Choroid plexus epithelial cell (primary cell): Measurements from ENCODE around the gene MAP1LC3B.
"Not testable (repeated sequence)": the region's sequence is repeated elsewhere in the genome, so short reads cannot be mapped to it uniquely, and the experiment has no call there.

ENCODE experiments used
- DNase-seq: peaks from one replicate; pipeline ENCODE4 v3.0.0-alpha.2; 2010; ENCODE audit warnings: low read depth
- H3K4me3 ChIP-seq: 2 replicates; pipeline ENCODE4 v1.5.1; 2011; ENCODE audit warnings: low read depth, mild to moderate bottlenecking, control low read depth, low read length, moderate library complexity
- CTCF ChIP-seq: conservative IDR thresholded peaks from 2 replicates; pipeline ENCODE4 v1.5.1; 2011; ENCODE audit warnings: low read depth, mild to moderate bottlenecking, control low read depth, inconsistent platforms, low read length, moderate library complexity

Gene MAP1LC3B

GRCh38 chr16:87382023-87382785 is 9.9 kb upstream of the MAP1LC3B start:
- TF ChIP-seq CTCF: no peak
- H3K4me3 ChIP-seq: peak overlapping the region; percentile 82
- DNase-seq: peak; percentile 46

- no peak for TF ChIP-seq CTCF
Observed at GRCh38 chr16:87383505-87384161, 8.5 kb upstream of the MAP1LC3B start, which contains the start of gene FBXO31. Gene FBXO31, minus strand, starts transcription at chr16:87383776. Its CDS starts 32 bp downstream, at chr16:87383744.

GRCh38 chr16:87384162-87384874 is 7.8 kb upstream of the MAP1LC3B start:
- no peak for DNase-seq
- peak overlapping the region; percentile 82 for H3K4me3 ChIP-seq
- TF ChIP-seq CTCF: no peak

More at GRCh38 chr16:87383505-87384161, 8.5 kb upstream of the MAP1LC3B start, which contains the start of gene FBXO31:
- peak within 1 kb of the TSS; percentile 82 for H3K4me3 ChIP-seq
- peak; percentile 93 for DNase-seq

GRCh38 chr16:87384875-87385167 is 7.3 kb upstream of the MAP1LC3B start:
- DNase-seq: not testable (repeated sequence)
- H3K4me3 ChIP-seq: peak overlapping the region; percentile 82

GRCh38 chr16:87387942-87388817 is 4.0 kb upstream of the MAP1LC3B start:
- H3K4me3 ChIP-seq: no peak overlapping the region

GRCh38 chr16:87388818-87389134 is 3.4 kb upstream of the MAP1LC3B start:
- TF ChIP-seq CTCF: no peak
- no peak overlapping the region for H3K4me3 ChIP-seq
- no peak for DNase-seq

More at GRCh38 chr16:87387942-87388817, 4.0 kb upstream of the MAP1LC3B start:
- peak; percentile 100 for DNase-seq
- no peak for TF ChIP-seq CTCF
